Measurements from ENCODE around the gene FADS3.

GRCh38 chr11:61917334-61918109 lies 26.2 kb upstream of the FADS3 start, which contains the start of gene RAB3IL1:
- TF ChIP-seq ZNF274 (IDR thresholded peaks at IDR 0.05; ENCODE audit: low read depth, low read length) (no peak), YY1 (IDR thresholded peaks at IDR 0.05; ENCODE audit: insufficient read depth, insufficient read length) (no peak)

All from NT2/D1 (cell line).